OCI-LY7 (cell line): ENCODE data around the gene MRPS18A. TPM values are rescaled to one million over a fixed set of nuclear protein-coding genes. Genes with fewer than 3 reads are reported as not detected.

Experiments used
- BruUV-seq: library from RNA; stranded (reverse); fragments of 400-500 nt; replicated peaks from 2 replicates; lab custom pipeline; 2021; lab: Mats Ljungman, UMichigan
- CTCF ChIA-PET: fragments of 300-600 bp; sonication (Branson Sonifier 250); formaldehyde crosslinking; loops from one replicate; lab custom pipeline; 2022; ENCODE audit warnings: antibody characterized with exemption; ENCODE audit not compliant: unreplicated experiment; lab: Charles Lee
- POLR2A ChIA-PET: fragments of 300-600 bp; sonication (Branson Sonifier 250); formaldehyde crosslinking; loops from one replicate; lab custom pipeline; 2022; ENCODE audit warnings: antibody characterized with exemption; lab: Charles Lee
- DNase-seq: peaks from one replicate; pipeline ENCODE4 v3.0.0-alpha.2; 2015; ENCODE audit warnings: low spot score
- H2AFZ ChIP-seq: fragments of 200-600 bp; sonication (generic), shearing (Covaris generic); 2 replicates; pipeline ENCODE4 v1.6.1; 2014; ENCODE audit warnings: mild to moderate bottlenecking, antibody characterized with exemption, low read length, moderate library complexity
- H3K27ac ChIP-seq: fragments of 200-600 bp; sonication (generic); 2 replicates; pipeline ENCODE4 v1.5.1; 2014; ENCODE audit warnings: mixed run types, low read depth, mild to moderate bottlenecking, moderate library complexity, low read length, inconsistent platforms; ENCODE audit not compliant: poor library complexity, severe bottlenecking
- H3K36me3 ChIP-seq: fragments of 200-600 bp; sonication (generic); 2 replicates; pipeline ENCODE4 v1.6.1; 2014; ENCODE audit warnings: mild to moderate bottlenecking, antibody characterized with exemption, low read length, moderate library complexity, mixed read lengths; ENCODE audit not compliant: insufficient read depth
- H3K4me1 ChIP-seq: fragments of 200-600 bp; sonication (generic); 2 replicates; pipeline ENCODE4 v1.5.1; 2014; ENCODE audit warnings: mild to moderate bottlenecking, low read length; ENCODE audit not compliant: insufficient read depth, poor library complexity, severe bottlenecking
- H3K4me2 ChIP-seq: fragments of 200-600 bp; sonication (generic); 2 replicates; pipeline ENCODE4 v1.6.1; 2014; ENCODE audit warnings: mild to moderate bottlenecking, low read length
- H3K4me3 ChIP-seq: fragments of 200-600 bp; sonication (generic); 2 replicates; pipeline ENCODE4 v1.5.1; 2014; ENCODE audit warnings: mild to moderate bottlenecking, low read depth, low read length; ENCODE audit not compliant: poor library complexity, severe bottlenecking
- H3K79me2 ChIP-seq: fragments of 200-600 bp; sonication (generic); 2 replicates; pipeline ENCODE4 v1.6.1; 2016; ENCODE audit warnings: low read depth, mild to moderate bottlenecking, low read length, moderate library complexity, mixed read lengths; ENCODE audit not compliant: insufficient read depth
- H3K9me2 ChIP-seq: fragments of 200-600 bp; sonication (generic); 2 replicates; pipeline ENCODE4 v1.6.1; 2016; ENCODE audit warnings: mild to moderate bottlenecking, low read length, mixed read lengths; ENCODE audit not compliant: insufficient read depth
- H3K9me3 ChIP-seq: fragments of 200-600 bp; sonication (generic); 2 replicates; pipeline ENCODE4 v1.6.1; 2014; ENCODE audit warnings: mild to moderate bottlenecking, mixed run types, low read length, mixed read lengths
- H4K20me1 ChIP-seq: fragments of 200-600 bp; sonication (generic); 2 replicates; pipeline ENCODE4 v1.6.1; 2014; ENCODE audit warnings: mild to moderate bottlenecking, antibody characterized with exemption, low read length, moderate library complexity, mixed read lengths; ENCODE audit not compliant: insufficient read depth
- EZH2phosphoT487 ChIP-seq: fragments of 200-600 bp; sonication (generic); IDR thresholded peaks from 2 replicates; pipeline ENCODE4 v1.6.1; 2018; ENCODE audit warnings: low read depth, borderline replicate concordance, mild to moderate bottlenecking, mixed run types, antibody characterized with exemption, low read length, moderate library complexity, mixed read lengths
- intact Hi-C: fragments of 100-400 bp; cut with micrococcal nuclease; formaldehyde crosslinking; loops from one replicate; pipeline ENCODE4 v1.10.0; 2022; ENCODE audit not compliant: unreplicated experiment
- total RNA-seq, 2 experiments: library from RNA; depleted of rRNA in 1 of 2; stranded (reverse); fragments of >200 nt in 1 of 2; shearing (Covaris generic) in 1 of 2; gene quantifications; 2 replicates each; pipeline ENCODE4 v1.2.3, GENCODE V29; 2014 to 2022
- TF ChIP-seq, protein P1 (sequence below): fragments of 200-600 bp; sonication (generic); conservative IDR thresholded peaks from 2 replicates; pipeline ENCODE4 v1.5.1; 2014; ENCODE audit warnings: mild to moderate bottlenecking, antibody characterized with exemption, low read length, moderate library complexity, mixed read lengths

Gene MRPS18A
- total RNA-seq, 2 experiments from 2014 or later, result 61.6 to 86.1 TPM

- TF ChIP-seq, protein P1, sequence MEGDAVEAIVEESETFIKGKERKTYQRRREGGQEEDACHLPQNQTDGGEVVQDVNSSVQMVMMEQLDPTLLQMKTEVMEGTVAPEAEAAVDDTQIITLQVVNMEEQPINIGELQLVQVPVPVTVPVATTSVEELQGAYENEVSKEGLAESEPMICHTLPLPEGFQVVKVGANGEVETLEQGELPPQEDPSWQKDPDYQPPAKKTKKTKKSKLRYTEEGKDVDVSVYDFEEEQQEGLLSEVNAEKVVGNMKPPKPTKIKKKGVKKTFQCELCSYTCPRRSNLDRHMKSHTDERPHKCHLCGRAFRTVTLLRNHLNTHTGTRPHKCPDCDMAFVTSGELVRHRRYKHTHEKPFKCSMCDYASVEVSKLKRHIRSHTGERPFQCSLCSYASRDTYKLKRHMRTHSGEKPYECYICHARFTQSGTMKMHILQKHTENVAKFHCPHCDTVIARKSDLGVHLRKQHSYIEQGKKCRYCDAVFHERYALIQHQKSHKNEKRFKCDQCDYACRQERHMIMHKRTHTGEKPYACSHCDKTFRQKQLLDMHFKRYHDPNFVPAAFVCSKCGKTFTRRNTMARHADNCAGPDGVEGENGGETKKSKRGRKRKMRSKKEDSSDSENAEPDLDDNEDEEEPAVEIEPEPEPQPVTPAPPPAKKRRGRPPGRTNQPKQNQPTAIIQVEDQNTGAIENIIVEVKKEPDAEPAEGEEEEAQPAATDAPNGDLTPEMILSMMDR, result no peak
- no peak for TF ChIP-seq EZH2phosphoT487
Observed at GRCh38 chr6:43671801-43672690, 15.5 kb downstream of the MRPS18A start.

GRCh38 chr6:43671011-43671800, 16.4 kb downstream of the MRPS18A start:
- H3K36me3 ChIP-seq, result peaks cover 56% of the 10 kb centered on the region
- no peak overlapping the region for H3K27ac ChIP-seq
- H3K4me2 ChIP-seq, result no peak overlapping the region
- ChIA-PET POLR2A (no interaction called here), CTCF (no interaction called here)
- BruUV-seq, result TSS peak; percentile 23
- H3K4me1 ChIP-seq, result peaks cover 10% of the 10 kb centered on the region
- intact Hi-C loops, result no loop called here
- no peaks in the 10 kb centered on the region for H4K20me1 ChIP-seq
- no peak overlapping the region for H2AFZ ChIP-seq
- no peaks in the 10 kb centered on the region for H3K9me2 ChIP-seq
- TF ChIP-seq, protein P1, result no peak
- TF ChIP-seq EZH2phosphoT487, result no peak
- no peaks in the 10 kb centered on the region for H3K9me3 ChIP-seq
- H3K4me3 ChIP-seq, result no peak overlapping the region
- DNase-seq, result no peak
- no peaks in the 10 kb centered on the region for H3K79me2 ChIP-seq

More at GRCh38 chr6:43671801-43672690, 15.5 kb downstream of the MRPS18A start:
- Histone ChIP-seq H3K27ac (no peak overlapping the region), H4K20me1 (no peaks in the 10 kb centered on the region), H3K4me3 (no peak overlapping the region), H3K4me1 (peaks cover 10% of the 10 kb centered on the region), H3K4me2 (no peak overlapping the region), H3K36me3 (peaks cover 65% of the 10 kb centered on the region), H3K9me3 (no peaks in the 10 kb centered on the region), H3K9me2 (no peaks in the 10 kb centered on the region), H3K79me2 (no peaks in the 10 kb centered on the region), H2AFZ (no peak overlapping the region)
- CTCF ChIA-PET, result no interaction called here
- no peak for DNase-seq
- BruUV-seq, result no TSS peak
- POLR2A ChIA-PET, result interaction anchor here (0.7 to 1.1 kb wide), 2 partner anchors 43 to 254 kb away, joined by 3 read pairs; no protein-coding TSS in a partner anchor
- intact Hi-C loops, result no loop called here
